ENCODE measurements around the gene PATZ1. TPM values are rescaled to one million over a fixed set of nuclear protein-coding genes. Genes with fewer than 3 reads are reported as not detected.

PATZ1 gene
- total and polyA plus RNA-seq, 2 experiments from 2014 or later, result 24.8 to 46.4 TPM

DNA sequence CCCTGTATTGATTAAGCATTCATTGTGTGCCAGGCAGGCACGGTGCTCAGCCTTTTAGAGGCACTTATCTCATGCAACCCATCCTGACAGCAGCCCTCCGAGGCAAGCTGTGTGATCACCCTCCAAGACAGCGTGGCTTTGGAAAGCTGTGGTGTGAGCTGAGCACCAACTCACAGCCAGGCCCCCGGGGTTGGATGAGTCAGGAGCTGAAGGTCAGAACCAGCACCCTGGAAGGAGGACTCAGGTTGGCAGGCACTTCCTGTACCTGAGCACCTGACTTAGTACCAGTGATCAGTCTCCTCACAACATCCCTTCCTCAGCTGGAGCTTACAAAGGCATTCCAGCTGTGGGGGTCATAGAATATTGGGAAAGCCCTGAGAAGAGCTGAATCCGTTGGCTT, 9.0 kb downstream of the PATZ1 start:
- Histone ChIP-seq H3K4me1 (ENCODE audit: low read depth) (no peaks in the 10 kb centered on the region), H3K4me3 (no peak overlapping the region), H3K36me3 (peaks cover 33% of the 10 kb centered on the region), H3K27me3 (no peaks in the 10 kb centered on the region), H3K9me3 (ENCODE audit: low read depth) (no peaks in the 10 kb centered on the region), H3K27ac (no peak overlapping the region)
- TF ChIP-seq, protein P1, sequence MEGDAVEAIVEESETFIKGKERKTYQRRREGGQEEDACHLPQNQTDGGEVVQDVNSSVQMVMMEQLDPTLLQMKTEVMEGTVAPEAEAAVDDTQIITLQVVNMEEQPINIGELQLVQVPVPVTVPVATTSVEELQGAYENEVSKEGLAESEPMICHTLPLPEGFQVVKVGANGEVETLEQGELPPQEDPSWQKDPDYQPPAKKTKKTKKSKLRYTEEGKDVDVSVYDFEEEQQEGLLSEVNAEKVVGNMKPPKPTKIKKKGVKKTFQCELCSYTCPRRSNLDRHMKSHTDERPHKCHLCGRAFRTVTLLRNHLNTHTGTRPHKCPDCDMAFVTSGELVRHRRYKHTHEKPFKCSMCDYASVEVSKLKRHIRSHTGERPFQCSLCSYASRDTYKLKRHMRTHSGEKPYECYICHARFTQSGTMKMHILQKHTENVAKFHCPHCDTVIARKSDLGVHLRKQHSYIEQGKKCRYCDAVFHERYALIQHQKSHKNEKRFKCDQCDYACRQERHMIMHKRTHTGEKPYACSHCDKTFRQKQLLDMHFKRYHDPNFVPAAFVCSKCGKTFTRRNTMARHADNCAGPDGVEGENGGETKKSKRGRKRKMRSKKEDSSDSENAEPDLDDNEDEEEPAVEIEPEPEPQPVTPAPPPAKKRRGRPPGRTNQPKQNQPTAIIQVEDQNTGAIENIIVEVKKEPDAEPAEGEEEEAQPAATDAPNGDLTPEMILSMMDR (IDR thresholded peaks at IDR 0.05; ENCODE audit: low read depth, low read length), result no peak
- no peak for DNase-seq (ENCODE audit: low read depth in 1 of 2, low spot score in 1 of 2)

DNA sequence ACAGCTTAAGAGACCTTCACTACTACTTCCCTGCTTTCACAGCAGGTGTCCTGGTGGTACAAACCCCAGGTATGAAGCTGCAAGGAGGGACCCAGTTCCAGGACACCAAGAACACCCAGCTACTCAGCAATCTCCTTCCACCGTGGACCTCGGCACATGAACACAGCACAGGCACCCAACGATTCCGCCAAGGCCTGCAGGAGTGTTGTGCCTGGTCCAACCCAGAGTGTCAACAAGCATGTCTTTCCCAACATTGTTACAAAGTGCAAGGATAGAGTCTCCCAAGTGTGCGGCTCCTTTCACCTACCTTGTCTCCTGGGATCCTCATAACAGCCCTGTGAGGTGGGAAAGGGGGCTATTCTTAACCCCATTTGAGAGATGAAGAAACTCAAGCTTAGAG, 11.8 kb downstream of the PATZ1 start:
- Histone ChIP-seq H3K9me3 (ENCODE audit: low read depth) (no peaks in the 10 kb centered on the region), H3K36me3 (peaks cover 42% of the 10 kb centered on the region), H3K27ac (no peak overlapping the region), H3K27me3 (no peaks in the 10 kb centered on the region), H3K4me3 (no peak overlapping the region), H3K4me1 (ENCODE audit: low read depth) (no peaks in the 10 kb centered on the region)
- TF ChIP-seq, protein P1 (IDR thresholded peaks at IDR 0.05; ENCODE audit: low read depth, low read length), result no peak
- no peak for DNase-seq (ENCODE audit: low read depth in 1 of 2, low spot score in 1 of 2)

DNA sequence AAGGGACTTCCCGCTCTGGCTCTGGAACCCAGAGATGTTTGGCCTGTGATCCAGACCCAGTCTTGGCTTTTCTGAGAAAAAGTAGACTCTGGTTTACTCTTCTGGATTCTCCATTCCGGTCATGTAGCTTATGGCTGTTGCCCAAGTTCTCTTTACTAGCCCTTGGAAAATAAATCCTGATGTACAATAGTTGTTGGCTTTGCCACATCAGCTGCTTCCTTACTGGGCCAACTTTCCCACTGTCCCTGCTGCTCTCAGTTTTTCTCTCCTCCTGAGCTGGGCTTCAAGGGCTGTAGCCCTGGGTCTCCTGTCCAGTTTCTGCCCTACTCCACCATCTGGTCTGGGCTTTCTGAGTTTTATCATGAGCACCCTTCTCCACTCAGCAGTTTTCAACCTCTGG, 12.5 kb downstream of the PATZ1 start:
- Histone ChIP-seq H3K27ac (no peak overlapping the region), H3K9me3 (ENCODE audit: low read depth) (no peaks in the 10 kb centered on the region), H3K4me3 (no peak overlapping the region), H3K36me3 (peaks cover 44% of the 10 kb centered on the region), H3K27me3 (no peaks in the 10 kb centered on the region), H3K4me1 (ENCODE audit: low read depth) (no peaks in the 10 kb centered on the region)
- no peak for DNase-seq (ENCODE audit: low read depth in 1 of 2, low spot score in 1 of 2)
- TF ChIP-seq, protein P1 (IDR thresholded peaks at IDR 0.05; ENCODE audit: low read depth, low read length), result no peak

DNA sequence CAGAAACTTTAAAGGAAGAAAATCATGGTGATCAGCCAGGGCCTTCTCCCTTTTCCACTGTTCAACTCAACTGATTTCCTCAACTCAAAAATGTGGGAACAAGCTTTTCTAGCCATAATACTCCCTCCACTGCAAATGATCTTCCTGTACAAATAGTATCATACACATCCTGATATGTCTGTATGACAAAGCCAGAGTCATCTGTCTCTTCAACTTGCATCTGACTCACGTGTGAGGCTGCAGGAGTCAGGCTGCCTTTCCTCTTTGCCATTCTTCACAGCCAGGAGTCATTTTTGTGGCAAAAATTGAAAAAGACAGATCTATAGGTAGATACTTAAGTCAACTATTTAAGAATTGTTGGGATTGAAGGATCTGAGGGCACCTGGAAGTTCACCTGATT, 13.3 kb downstream of the PATZ1 start:
- Histone ChIP-seq H3K9me3 (ENCODE audit: low read depth) (no peaks in the 10 kb centered on the region), H3K27ac (no peak overlapping the region), H3K36me3 (peaks cover 44% of the 10 kb centered on the region), H3K27me3 (no peaks in the 10 kb centered on the region), H3K4me3 (no peak overlapping the region), H3K4me1 (ENCODE audit: low read depth) (no peaks in the 10 kb centered on the region)
- no peak for DNase-seq (ENCODE audit: low read depth in 1 of 2, low spot score in 1 of 2)
- TF ChIP-seq, protein P1 (IDR thresholded peaks at IDR 0.05; ENCODE audit: low read depth, low read length), result no peak

DNA sequence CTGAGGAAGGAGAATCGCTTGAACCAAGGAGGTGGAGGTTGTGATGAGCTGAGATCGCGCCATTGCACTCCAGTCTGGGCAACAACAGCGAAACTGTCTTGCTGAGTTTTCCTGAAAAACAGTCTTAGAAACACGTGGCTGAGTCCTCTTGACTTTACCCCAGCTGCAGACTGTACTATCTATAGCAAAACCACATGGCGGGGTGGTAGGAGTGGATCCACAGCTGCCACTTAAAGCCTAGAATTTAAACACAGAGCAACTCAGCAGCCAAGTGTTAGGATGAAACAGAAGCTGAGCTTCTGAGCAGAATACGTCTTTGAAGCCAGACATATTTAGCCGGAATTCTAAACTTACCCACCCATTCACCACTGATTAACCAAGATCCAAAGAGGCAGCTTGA, 14.1 kb downstream of the PATZ1 start:
- Histone ChIP-seq H3K4me3 (no peak overlapping the region), H3K4me1 (ENCODE audit: low read depth) (no peaks in the 10 kb centered on the region), H3K36me3 (peaks cover 46% of the 10 kb centered on the region), H3K27ac (no peak overlapping the region), H3K27me3 (no peaks in the 10 kb centered on the region), H3K9me3 (ENCODE audit: low read depth) (no peaks in the 10 kb centered on the region)
- TF ChIP-seq, protein P1 (IDR thresholded peaks at IDR 0.05; ENCODE audit: low read depth, low read length), result no peak
- no peak for DNase-seq (ENCODE audit: low read depth in 1 of 2, low spot score in 1 of 2)

Measured in cardiac muscle cell (in vitro differentiated cells and primary cell).